LNCaP clone FGC (cell line): ENCODE results near the gene CREG2.

Experiments used
- DNase-seq: peaks from one replicate; pipeline ENCODE4 v3.0.0-alpha.2; 2011; ENCODE audit warnings: low read depth
- H3K4me3 ChIP-seq: 2 replicates; pipeline ENCODE4 v1.5.1; 2011; ENCODE audit warnings: mild to moderate bottlenecking, low read depth, low read length, control low read depth
- TF ChIP-seq, protein P1 (sequence below): IDR thresholded peaks from 2 replicates; pipeline ENCODE4 v1.5.1; 2012; ENCODE audit warnings: mild to moderate bottlenecking; ENCODE audit not compliant: control insufficient read depth, insufficient read depth; ENCODE audit errors: extremely low read depth

Gene CREG2

DNA sequence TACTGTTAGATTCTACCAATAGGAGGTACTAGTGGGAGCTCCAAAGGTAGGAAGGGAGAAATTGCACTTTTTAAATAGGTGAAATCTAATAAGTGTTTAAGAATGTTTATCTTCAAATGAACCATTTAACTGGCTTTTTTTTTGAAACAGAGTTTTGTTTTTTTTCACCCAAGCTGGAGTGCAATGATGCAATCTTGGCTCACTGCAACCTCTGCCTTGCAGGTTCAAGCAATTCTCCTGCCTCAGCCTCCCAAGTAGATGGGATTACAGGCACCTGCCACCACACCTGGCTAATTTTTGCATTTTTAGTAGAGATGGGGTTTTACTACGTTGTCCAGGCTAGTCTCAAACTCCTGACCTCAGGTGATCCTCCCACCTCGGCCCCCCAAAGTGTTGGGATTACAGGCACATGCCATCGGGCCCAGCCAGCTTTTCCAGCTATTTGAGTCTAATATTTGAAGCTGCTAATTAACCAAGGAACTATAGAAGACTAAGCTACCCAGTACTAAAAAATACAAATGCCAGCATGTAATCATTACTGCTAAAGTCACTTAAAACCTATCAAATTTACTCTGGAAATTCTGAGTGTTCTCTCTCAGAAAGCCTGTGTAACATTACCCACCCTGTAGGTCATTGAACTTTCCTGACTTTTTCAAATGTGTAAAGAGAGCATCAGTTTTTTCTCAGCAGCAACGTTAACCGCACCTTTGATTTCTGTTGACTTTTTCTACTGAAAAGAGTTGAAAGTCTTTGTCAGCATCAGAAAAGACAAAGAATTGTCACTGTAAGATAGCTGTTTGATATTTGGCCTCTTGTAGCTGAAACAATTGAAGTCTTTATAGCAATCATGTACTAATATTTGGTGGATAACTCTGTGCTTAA, 54.2 kb downstream of the CREG2 start:
- no peak overlapping the region for H3K4me3 ChIP-seq
- DNase-seq, result no peak
- TF ChIP-seq, protein P1, sequence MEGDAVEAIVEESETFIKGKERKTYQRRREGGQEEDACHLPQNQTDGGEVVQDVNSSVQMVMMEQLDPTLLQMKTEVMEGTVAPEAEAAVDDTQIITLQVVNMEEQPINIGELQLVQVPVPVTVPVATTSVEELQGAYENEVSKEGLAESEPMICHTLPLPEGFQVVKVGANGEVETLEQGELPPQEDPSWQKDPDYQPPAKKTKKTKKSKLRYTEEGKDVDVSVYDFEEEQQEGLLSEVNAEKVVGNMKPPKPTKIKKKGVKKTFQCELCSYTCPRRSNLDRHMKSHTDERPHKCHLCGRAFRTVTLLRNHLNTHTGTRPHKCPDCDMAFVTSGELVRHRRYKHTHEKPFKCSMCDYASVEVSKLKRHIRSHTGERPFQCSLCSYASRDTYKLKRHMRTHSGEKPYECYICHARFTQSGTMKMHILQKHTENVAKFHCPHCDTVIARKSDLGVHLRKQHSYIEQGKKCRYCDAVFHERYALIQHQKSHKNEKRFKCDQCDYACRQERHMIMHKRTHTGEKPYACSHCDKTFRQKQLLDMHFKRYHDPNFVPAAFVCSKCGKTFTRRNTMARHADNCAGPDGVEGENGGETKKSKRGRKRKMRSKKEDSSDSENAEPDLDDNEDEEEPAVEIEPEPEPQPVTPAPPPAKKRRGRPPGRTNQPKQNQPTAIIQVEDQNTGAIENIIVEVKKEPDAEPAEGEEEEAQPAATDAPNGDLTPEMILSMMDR, result no peak

DNA sequence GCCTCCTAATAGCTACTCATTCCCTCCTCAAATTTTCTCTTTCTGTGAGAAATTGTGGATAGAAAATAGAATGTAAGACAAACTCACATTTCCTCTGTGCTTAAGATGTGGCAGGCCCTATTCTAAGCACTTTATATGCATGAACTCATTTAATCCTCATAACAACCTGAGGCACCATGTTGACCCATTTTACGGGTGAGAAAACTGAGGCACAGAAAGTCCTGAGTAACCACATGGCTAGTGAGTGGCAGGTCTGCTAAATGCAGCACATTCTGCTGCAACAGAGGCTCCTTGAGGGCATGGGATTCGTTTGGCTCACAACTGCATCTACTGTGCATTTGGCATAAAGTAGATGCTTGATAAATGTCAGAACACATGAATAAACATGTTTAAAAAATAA, 56.1 kb downstream of the CREG2 start:
- no peak for DNase-seq
- H3K4me3 ChIP-seq, result no peak overlapping the region
- TF ChIP-seq, protein P1, result no peak

DNA sequence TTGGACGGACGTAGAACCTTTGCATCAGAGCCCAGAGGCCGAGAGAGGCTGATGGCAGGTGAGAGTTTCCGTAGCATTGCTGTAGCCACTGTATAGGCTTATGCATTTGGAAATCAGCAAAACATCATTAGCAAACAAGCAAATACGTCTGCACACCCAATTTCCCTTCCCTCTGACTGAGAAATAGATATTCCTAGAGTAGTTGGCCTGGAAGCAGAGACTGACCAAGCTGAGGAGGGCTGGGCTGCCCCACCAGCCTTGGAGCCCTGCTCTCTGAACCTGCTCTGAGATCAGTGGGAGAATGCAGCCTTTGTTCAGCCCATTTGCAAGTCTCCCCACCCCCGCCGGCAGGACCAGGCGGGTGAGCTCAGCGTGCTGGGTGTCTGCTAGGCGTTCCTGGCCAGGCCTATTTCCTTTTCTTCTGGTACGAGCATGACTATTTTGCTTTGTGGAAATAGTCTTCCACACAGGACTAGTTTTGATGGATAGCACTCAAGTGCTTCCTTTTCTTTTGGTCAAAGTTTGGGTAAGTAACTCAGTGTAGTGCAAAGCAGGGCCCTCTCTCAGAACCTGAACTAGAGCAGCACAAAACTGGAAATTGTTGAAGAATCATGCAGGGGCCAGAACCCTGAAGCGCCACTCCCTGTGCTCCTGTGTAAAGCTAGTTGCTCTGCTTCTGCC, 56.9 kb downstream of the CREG2 start:
- no peak for DNase-seq
- no peak overlapping the region for H3K4me3 ChIP-seq
- TF ChIP-seq, protein P1, result no peak

DNA sequence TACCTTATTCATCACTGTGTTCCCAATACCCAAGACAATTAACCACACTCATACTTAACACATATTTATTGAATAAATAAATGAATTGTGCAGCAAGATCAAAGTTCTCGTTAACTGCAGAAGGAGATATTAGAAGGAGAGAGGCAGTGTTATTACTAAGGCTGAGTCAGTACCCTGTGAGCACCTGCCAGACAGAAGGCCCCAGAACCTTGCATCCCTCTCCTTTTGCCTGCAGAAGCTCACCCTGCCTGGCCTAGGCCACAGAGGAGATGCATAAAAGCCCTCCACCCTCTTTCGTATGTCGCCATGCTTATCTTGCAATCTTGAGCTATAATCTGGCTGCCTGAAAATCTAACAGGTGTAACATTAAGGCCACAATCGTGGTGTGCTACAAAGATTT, 58.3 kb downstream of the CREG2 start:
- TF ChIP-seq, protein P1, result no peak
- no peak overlapping the region for H3K4me3 ChIP-seq
- no peak for DNase-seq

DNA sequence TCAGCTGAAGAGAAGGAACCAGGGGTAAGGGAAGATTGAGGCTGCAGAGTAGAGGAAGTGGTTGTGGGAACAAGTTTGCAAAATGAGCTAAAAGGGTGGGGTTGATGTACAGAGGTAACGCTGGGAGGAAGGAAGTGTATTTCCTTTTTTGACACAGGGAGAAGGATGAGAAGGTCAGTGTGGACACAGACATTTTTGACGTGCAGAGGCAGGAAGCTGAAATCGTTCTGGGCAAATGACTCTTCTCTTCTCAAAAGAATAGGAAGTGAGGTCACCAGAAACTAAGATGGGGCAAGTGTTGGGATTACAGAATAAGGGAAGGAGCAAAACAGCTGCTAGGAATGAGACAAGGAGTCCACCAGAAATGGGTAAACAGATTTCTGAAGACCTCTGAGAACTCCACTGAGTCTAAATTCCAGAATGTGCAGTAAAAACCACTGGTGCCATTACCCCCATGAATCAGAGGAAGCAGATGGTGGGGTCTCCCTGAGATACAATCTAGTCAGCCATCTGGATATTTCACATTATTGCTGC, 58.8 kb downstream of the CREG2 start:
- no peak for DNase-seq
- peak overlapping the region; percentile 22 for H3K4me3 ChIP-seq
- TF ChIP-seq, protein P1, result no peak

DNA sequence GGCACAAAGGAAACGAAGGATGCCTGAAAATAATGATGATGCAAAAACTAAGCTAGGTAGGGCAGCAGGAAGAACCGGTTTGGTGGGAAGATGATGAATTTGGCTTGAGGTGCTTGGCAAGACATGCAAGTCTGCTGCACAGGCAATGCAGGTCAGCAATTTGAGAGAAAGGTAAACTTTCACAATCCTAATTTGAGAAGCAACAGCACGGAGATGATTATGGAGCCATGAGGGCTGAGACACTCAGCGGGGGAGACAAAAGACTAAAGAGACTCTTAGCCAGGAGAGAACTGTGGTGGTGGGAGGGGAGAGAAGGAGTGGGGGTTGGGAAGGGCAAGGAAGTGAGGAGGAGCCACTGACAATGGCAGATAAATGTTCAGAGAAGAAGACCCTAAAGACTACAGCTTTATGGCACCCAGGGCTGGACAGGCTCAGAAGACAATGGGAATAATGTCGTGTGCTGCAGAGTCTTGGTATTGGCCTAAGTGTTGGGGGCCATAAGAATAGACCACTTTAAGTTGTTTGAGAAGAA, 59.4 kb downstream of the CREG2 start:
- peak; percentile 92 for DNase-seq
- H3K4me3 ChIP-seq, result peak overlapping the region; percentile 22
- TF ChIP-seq, protein P1, result no peak
